Panc1 (cell line): Measurements from ENCODE around the gene PCSK5.

ENCODE experiments used
- CTCF ChIP-seq: fragments of 450-650 bp; IDR thresholded peaks from 2 replicates; pipeline ENCODE4 v1.5.1; 2017; ENCODE audit warnings: mild to moderate bottlenecking
- POLR2AphosphoS5 ChIP-seq: IDR thresholded peaks from 2 replicates; pipeline ENCODE4 v1.6.1; 2012; ENCODE audit warnings: mild to moderate bottlenecking, low read depth, low read length, moderate library complexity

GRCh38 chr9:76290555-76290954 lies 400.1 kb downstream of the PCSK5 start:
- TF ChIP-seq POLR2AphosphoS5 (no peak), CTCF (no peak)
